WERI-Rb-1 (cell line): ENCODE data around the gene CTIF.

ENCODE experiments used
- DNase-seq: peaks from one replicate; pipeline ENCODE4 v3.0.0-alpha.2; 2020
- H3K27ac ChIP-seq: fragments of 250-450 bp; sonication (Bioruptor Pico); 2 replicates; pipeline ENCODE4 v1.5.1; 2020; ENCODE audit warnings: mild to moderate bottlenecking, moderate library complexity
- H3K27me3 ChIP-seq: fragments of 250-450 bp; sonication (Bioruptor Pico); 2 replicates; pipeline ENCODE4 v1.5.1; 2021; ENCODE audit warnings: mild to moderate bottlenecking, low read depth, moderate library complexity; ENCODE audit not compliant: insufficient read depth, severe bottlenecking
- H3K36me3 ChIP-seq: fragments of 250-450 bp; sonication (Bioruptor Pico); 2 replicates; pipeline ENCODE4 v1.5.1; 2020; ENCODE audit warnings: mild to moderate bottlenecking, moderate library complexity
- H3K4me3 ChIP-seq: 2 replicates; pipeline ENCODE4 v1.5.1; 2011; ENCODE audit warnings: low read depth, mild to moderate bottlenecking, control low read depth, low read length
- H3K9me3 ChIP-seq: fragments of 250-450 bp; sonication (Bioruptor Pico); 2 replicates; pipeline ENCODE4 v1.5.1; 2021; ENCODE audit warnings: mild to moderate bottlenecking, moderate library complexity; ENCODE audit not compliant: severe bottlenecking
- TF ChIP-seq, protein P1 (sequence below): IDR thresholded peaks from 2 replicates; pipeline ENCODE4 v1.5.1; 2011; ENCODE audit warnings: low read depth, mild to moderate bottlenecking, control low read depth, inconsistent platforms, low read length

CTIF gene

DNA sequence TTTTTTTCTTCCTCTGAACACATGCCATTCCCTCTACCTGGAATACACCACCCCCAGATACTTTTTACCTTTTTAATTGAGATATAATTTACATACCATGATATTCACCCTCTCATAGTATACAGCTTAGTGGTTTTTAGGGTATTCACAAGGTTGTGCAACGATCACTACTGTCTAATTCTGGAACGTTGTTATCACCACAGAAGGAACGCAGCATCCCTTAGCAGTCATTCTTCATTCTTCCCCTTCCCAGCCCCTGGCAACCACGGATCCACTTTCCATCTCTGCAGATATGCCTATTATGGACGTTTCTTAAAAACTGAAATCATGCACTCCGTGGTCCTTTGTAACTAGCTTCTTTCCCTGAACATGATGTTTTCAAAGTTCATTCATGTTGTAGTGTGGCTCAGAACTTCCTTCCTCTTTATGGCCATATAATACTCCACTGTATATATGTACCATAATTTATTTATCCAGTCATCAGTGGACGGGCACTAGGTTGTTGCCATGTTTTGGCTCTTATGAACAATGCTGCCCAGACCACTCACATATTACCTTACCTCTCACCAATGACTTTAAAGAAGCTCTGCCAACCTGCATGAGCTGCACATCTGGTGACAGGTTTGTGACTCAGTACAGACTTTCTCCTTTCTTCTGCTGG, 168.9 kb downstream of the CTIF start:
- DNase-seq: no peak
- peaks cover 8% of the 10 kb centered on the region for H3K36me3 ChIP-seq
- no peak overlapping the region for H3K4me3 ChIP-seq
- no peaks in the 10 kb centered on the region for H3K9me3 ChIP-seq
- no peaks in the 10 kb centered on the region for H3K27me3 ChIP-seq
- H3K27ac ChIP-seq: no peak overlapping the region
- TF ChIP-seq, protein P1, sequence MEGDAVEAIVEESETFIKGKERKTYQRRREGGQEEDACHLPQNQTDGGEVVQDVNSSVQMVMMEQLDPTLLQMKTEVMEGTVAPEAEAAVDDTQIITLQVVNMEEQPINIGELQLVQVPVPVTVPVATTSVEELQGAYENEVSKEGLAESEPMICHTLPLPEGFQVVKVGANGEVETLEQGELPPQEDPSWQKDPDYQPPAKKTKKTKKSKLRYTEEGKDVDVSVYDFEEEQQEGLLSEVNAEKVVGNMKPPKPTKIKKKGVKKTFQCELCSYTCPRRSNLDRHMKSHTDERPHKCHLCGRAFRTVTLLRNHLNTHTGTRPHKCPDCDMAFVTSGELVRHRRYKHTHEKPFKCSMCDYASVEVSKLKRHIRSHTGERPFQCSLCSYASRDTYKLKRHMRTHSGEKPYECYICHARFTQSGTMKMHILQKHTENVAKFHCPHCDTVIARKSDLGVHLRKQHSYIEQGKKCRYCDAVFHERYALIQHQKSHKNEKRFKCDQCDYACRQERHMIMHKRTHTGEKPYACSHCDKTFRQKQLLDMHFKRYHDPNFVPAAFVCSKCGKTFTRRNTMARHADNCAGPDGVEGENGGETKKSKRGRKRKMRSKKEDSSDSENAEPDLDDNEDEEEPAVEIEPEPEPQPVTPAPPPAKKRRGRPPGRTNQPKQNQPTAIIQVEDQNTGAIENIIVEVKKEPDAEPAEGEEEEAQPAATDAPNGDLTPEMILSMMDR: no peak

DNA sequence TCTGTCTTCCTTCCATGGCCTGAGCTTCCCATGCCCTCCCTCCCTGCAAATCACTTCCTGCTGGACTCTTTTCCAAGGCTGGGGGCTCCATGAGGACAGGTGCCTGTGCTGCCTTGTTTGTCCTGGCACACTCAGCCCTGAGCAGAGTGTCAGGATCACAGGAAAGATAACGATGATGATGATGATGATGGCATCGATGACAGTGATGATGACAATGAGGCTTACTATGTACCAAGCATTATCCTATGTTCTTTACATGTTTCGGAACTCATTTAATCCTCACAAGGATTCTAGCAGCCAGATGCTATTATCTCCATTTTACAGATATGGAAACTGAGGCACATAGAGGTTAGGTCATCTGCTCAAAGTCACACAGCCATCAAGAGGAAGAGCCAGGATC, 170.0 kb downstream of the CTIF start:
- H3K9me3 ChIP-seq: no peaks in the 10 kb centered on the region
- TF ChIP-seq, protein P1: no peak
- H3K27me3 ChIP-seq: no peaks in the 10 kb centered on the region
- no peak overlapping the region for H3K4me3 ChIP-seq
- H3K36me3 ChIP-seq: peaks cover 8% of the 10 kb centered on the region
- DNase-seq: no peak
- no peak overlapping the region for H3K27ac ChIP-seq

DNA sequence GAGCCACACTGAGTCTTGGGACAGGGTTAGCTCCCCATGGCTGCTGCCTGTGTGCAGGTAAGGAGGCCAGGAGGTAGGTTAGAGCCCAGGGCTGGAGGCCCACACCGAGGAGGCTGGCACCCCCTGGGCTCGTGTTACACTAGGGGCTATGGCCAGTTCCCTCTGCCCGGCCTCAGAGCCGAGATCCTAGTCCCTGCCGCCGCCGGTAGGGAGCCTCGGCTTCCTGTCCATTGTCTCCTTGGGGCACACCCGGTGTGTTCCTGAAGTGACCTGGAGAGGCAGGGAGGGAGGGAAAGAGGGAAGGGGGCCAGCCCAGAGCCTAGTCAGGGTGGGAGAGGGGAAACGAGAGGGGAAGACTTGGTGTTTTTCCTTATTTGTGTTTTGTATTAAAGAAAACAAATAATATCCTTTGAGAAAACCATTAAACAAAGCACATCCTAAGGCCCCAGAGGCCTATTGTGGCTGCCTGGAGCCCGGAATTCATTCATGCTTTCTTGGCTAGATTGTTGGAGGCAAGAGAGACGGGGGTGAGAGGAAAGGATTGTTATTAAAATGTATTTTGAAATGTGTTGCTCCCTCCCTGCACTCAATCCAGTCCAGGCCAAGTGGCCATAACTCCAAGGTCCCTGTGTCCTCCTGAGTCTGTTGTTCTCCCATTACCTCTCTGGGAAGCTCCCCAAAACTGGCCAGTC, 170.7 kb downstream of the CTIF start:
- TF ChIP-seq, protein P1: no peak
- H3K27me3 ChIP-seq: no peaks in the 10 kb centered on the region
- no peaks in the 10 kb centered on the region for H3K9me3 ChIP-seq
- H3K36me3 ChIP-seq: peaks cover 8% of the 10 kb centered on the region
- no peak overlapping the region for H3K27ac ChIP-seq
- no peak for DNase-seq
- no peak overlapping the region for H3K4me3 ChIP-seq

DNA sequence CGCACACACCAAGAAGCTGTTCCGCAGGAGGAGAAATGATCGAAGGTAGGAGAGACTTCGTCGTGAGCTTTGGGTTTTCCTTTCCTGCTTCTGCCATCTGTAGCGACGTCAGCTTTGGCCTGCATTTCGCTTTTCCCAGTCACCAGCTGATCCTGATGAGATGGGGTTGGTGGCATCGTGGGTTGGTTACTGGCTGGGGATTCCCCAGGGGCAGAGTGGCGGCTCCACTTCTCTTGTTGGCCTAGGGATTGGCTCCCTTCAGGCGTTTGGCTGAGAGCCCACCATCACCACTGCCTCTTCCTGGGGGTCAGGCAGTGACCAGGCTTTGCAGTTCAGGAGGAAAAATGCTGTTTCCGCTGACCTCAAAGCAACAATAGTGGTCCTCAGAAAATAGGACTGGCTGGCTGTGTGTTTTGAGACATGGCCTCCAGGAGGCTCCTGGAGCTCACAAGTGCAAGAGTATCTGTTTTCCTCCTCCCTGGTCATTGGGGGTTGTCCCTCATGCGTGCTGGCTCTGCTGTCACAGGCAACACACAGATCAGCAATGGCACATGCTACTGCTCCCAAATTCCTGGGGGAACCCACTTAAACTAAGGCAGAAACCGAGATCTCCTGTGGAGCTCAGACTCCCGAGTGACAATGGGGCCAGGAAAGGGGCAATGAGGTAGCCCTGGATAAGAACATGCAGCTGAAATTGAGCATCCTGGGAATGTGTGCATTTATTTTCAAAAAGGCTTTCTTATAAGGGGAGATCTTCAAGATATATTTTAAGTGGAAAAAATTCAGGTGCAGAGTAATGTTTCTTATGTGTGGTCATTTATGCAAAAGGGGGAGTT, 173.0 kb downstream of the CTIF start:
- TF ChIP-seq, protein P1: peak; percentile 88
- peaks cover 4% of the 10 kb centered on the region for H3K36me3 ChIP-seq
- H3K27me3 ChIP-seq: no peaks in the 10 kb centered on the region
- peak; percentile 70 for DNase-seq
- H3K9me3 ChIP-seq: no peaks in the 10 kb centered on the region
- no peak overlapping the region for H3K4me3 ChIP-seq
- H3K27ac ChIP-seq: no peak overlapping the region

DNA sequence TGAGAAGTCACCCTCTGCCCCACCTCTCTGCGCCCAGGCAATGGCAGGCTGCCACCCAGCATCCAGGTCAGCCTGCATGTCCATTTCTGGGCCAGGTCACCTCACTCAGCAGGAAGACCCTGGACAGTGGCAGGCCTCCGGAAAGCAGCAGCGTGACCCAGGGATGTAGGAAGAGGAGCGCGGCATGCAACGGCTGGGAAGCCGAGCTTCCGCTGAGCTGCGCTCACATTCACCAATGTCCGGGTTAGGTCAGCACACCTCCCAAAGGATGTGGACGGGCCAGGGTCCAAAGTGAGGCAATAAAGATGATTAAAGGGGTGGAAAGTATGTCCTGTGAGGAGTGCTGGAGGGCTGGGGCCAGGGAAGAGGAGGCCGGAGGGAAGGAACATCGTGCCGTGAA, 174.5 kb downstream of the CTIF start:
- H3K27me3 ChIP-seq: no peaks in the 10 kb centered on the region

More for the DNA sequence above, 174.5 kb downstream of the CTIF start:
- H3K27ac ChIP-seq: no peak overlapping the region
- DNase-seq: no peak
- TF ChIP-seq, protein P1: no peak
- H3K9me3 ChIP-seq: no peaks in the 10 kb centered on the region
- H3K36me3 ChIP-seq: peaks cover 2% of the 10 kb centered on the region
- H3K4me3 ChIP-seq: no peak overlapping the region
